CD4-positive, alpha-beta memory T cell (primary cell): Measurements from ENCODE around the gene DAGLA. TPM values are rescaled to one million over a fixed set of nuclear protein-coding genes. Genes with fewer than 3 reads are reported as not detected.
A peak's percentile ranks its signal among the peaks of the same experiment; 100 is the strongest.

ENCODE experiments used
- CTCF ChIA-PET: fragments of 350-600 bp; sonication (Branson Sonifier 250); formaldehyde crosslinking; loops from one replicate; lab custom pipeline; 2021; ENCODE audit warnings: inconsistent platforms; ENCODE audit not compliant: partially characterized antibody; lab: Charles Lee
- POLR2A ChIA-PET: fragments of 350-600 bp; sonication (Branson Sonifier 250); formaldehyde crosslinking; loops from one replicate; lab custom pipeline; 2021; ENCODE audit not compliant: partially characterized antibody; lab: Charles Lee
- DNase-seq, 5 donors: peaks; one replicate each; pipeline versions ENCODE4 v3.0.0 to v3.0.0-alpha.2; 2020 to 2022; ENCODE audit warnings: mixed read lengths in 1 of 5
- H3K27ac ChIP-seq: one replicate; pipeline ENCODE4 v1.7.0; 2013; ENCODE audit warnings: low read depth, low read length
- H3K27me3 ChIP-seq: 2 replicates; pipeline ENCODE4 v1.7.0; 2013; ENCODE audit warnings: mild to moderate bottlenecking, low read length, moderate library complexity; ENCODE audit not compliant: insufficient read depth
- H3K36me3 ChIP-seq: 2 replicates; pipeline ENCODE4 v1.7.0; 2013; ENCODE audit warnings: mild to moderate bottlenecking, low read length, moderate library complexity; ENCODE audit not compliant: insufficient read depth
- H3K4me1 ChIP-seq: 2 replicates; pipeline ENCODE4 v1.7.0; 2013; ENCODE audit warnings: mild to moderate bottlenecking, low read length, moderate library complexity; ENCODE audit not compliant: insufficient read depth
- H3K4me3 ChIP-seq, 2 donors: one replicate each; pipeline ENCODE4 v1.7.0; 2013; ENCODE audit warnings: low read length in 2 of 2, mild to moderate bottlenecking in 1 of 2
- H3K9me3 ChIP-seq, 2 donors: one replicate each; pipeline ENCODE4 v1.7.0; 2013; ENCODE audit warnings: low read length in 2 of 2, control low read depth in 1 of 2; ENCODE audit not compliant: control insufficient read depth in 1 of 2
- H3K27ac Mint-ChIP-seq, 7 donors: one replicate each; pipeline ENCODE4 v1.8.0; 2020 to 2021; ENCODE audit warnings: mixed read lengths in 7 of 7, mild to moderate bottlenecking in 6 of 7, inconsistent platforms in 3 of 7, moderate library complexity in 3 of 7
- H3K27me3 Mint-ChIP-seq, 2 donors: one replicate each; pipeline ENCODE4 v1.8.0; 2020 to 2021; ENCODE audit warnings: mixed read lengths in 2 of 2
- H3K36me3 Mint-ChIP-seq, 2 donors: one replicate each; pipeline ENCODE4 v1.8.0; 2020 to 2021; ENCODE audit warnings: mixed read lengths in 2 of 2, inconsistent platforms in 1 of 2, mild to moderate bottlenecking in 1 of 2
- H3K4me1 Mint-ChIP-seq, 4 donors: one replicate each; pipeline ENCODE4 v1.8.0; 2020 to 2021; ENCODE audit warnings: mixed read lengths in 4 of 4, mild to moderate bottlenecking in 1 of 4
- H3K4me3 Mint-ChIP-seq, 8 donors: one replicate each; pipeline ENCODE4 v1.8.0; 2020 to 2021; ENCODE audit warnings: mixed read lengths in 8 of 8, mild to moderate bottlenecking in 7 of 8, moderate library complexity in 6 of 8, inconsistent platforms in 3 of 8
- H3K9me3 Mint-ChIP-seq, 8 donors: one replicate each; pipeline ENCODE4 v1.8.0; 2020 to 2021; ENCODE audit warnings: mixed read lengths in 8 of 8, mild to moderate bottlenecking in 5 of 8, inconsistent platforms in 3 of 8, moderate library complexity in 1 of 8
- intact Hi-C: fragments of 100-400 bp; cut with micrococcal nuclease; formaldehyde crosslinking; loops from one replicate; pipeline ENCODE4 v1.15.1; 2023
- polyA plus RNA-seq, 2 donors: library from polyadenylated mRNA; unstranded; fragments of 300-500 nt; fragmentation: Illumina TruSeq; gene quantifications; one replicate each; pipeline ENCODE4 v1.2.3, GENCODE V29; 2021
- total RNA-seq, 2 experiments: library from RNA; stranded (reverse); gene quantifications; one replicate each; pipeline ENCODE4 v1.2.3, GENCODE V29; 2021

DAGLA gene
- total and polyA plus RNA-seq, 4 experiments from 2014 or later, result 0.30 to 0.52 (median 0.44) TPM; not detected in 1

- Mint-ChIP-seq H3K27me3 (peaks cover 11 to 14% of the 10 kb centered on the region in 2 donors), H3K4me1 (peaks cover 2 to 31% (median 18%) of the 10 kb centered on the region in 4 donors), H3K36me3 (no peaks in the 10 kb centered on the region), H3K4me3 (peak overlapping the region in 7 of 8 donors; percentile 22 to 85 (median 49)), H3K27ac (peak overlapping the region in 2 of 7 donors; percentile 6 to 42), H3K9me3 (no peaks in the 10 kb centered on the region)
- H3K4me1 ChIP-seq, result peaks cover 16% of the 10 kb centered on the region
- no peak for DNase-seq
- no peak overlapping the region for H3K27ac ChIP-seq
- ChIA-PET CTCF (interaction anchor here (0.9 to 3.4 kb wide), 5 partner anchors 14 to 68 kb away, joined by 3 to 10 read pairs (median 4); no protein-coding TSS in a partner anchor), POLR2A (no interaction called here)
- no peaks in the 10 kb centered on the region for H3K9me3 ChIP-seq
- no peaks in the 10 kb centered on the region for H3K27me3 ChIP-seq
- intact Hi-C loops, result no loop called here
- H3K4me3 ChIP-seq, result no peak overlapping the region
- H3K36me3 ChIP-seq, result no peaks in the 10 kb centered on the region
Observed at GRCh38 chr11:61751384-61751783, 71.2 kb downstream of the DAGLA start.

DNA sequence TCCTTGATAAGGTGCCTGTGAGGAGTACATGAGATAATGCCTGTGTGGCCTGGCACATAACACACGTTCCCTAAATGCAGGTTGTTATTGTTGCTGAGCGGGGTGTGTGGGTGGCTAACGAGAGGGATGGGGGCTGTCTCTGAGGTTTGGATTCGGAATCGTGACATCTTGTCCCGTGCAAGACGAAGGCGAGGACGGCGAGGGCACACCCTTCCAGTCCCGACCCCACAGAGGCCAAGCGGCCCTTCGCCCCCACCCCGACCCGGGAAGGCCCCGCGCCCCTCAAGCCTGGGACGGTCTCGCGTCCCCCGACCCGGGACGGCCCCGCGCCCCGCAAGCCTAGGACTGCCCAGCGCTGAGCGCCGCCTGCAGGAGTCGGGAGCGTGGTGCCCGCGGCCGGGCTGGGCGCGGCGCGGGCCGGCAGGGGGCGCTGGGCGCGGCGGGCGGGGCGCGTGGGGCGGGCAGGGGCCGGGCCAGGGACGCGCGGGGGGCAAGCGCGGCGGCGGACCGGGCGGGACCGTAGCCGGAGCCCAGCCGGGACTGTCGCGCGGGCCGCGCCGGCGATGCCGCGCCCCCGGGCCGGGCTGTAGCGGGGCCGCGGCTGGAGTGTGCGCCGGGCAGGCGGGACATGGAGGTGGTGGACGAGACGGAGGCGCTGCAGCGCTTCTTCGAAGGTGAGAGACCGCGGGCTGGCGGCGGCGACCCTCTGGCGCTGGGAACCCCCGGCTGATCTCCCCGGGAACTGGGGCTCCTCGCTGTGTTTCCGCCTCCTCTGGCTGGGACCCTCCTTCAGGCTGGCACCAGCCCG is 72.1 kb downstream of the DAGLA start, which contains the start of gene MYRF:
MYRF (plus strand) TSS at position 520 of the 808 bp plus-strand sequence; CDS start at position 629, 109 bp downstream.
- H3K9me3 ChIP-seq, result no peaks in the 10 kb centered on the region
- H3K27me3 ChIP-seq, result no peaks in the 10 kb centered on the region
- peak within 1 kb of the TSS in 1 of 2 donors; percentile 28 for H3K4me3 ChIP-seq
- intact Hi-C loops, result no loop called here
- H3K9me3 Mint-ChIP-seq, result no peaks in the 10 kb centered on the region
- H3K27ac ChIP-seq, result no peak within 1 kb of the TSS
- H3K4me1 ChIP-seq, result peaks cover 17% of the 10 kb centered on the region
- peak; percentile 46 to 70 (median 56) for DNase-seq
- H3K27ac Mint-ChIP-seq, result peak within 1 kb of the TSS; percentile 30 to 78 (median 57)
- H3K4me3 Mint-ChIP-seq, result peak within 1 kb of the TSS; percentile 65 to 85 (median 76)
- no peaks in the 10 kb centered on the region for H3K36me3 ChIP-seq
- H3K36me3 Mint-ChIP-seq, result no peaks in the 10 kb centered on the region
- ChIA-PET CTCF (interaction anchor here (0.9 to 3.4 kb wide), 2 partner anchors 13 to 19 kb away, joined by 4 to 10 read pairs; no protein-coding TSS in a partner anchor), POLR2A (no interaction called here)
- H3K4me1 Mint-ChIP-seq, result peaks cover 2 to 39% (median 21%) of the 10 kb centered on the region in 4 donors
- H3K27me3 Mint-ChIP-seq, result peaks cover 11 to 14% of the 10 kb centered on the region in 2 donors

- Histone ChIP-seq H3K27ac (no peak overlapping the region), H3K9me3 (no peaks in the 10 kb centered on the region), H3K4me3 (no peak overlapping the region), H3K36me3 (no peaks in the 10 kb centered on the region), H3K4me1 (peaks cover 17% of the 10 kb centered on the region), H3K27me3 (no peaks in the 10 kb centered on the region)
- ChIA-PET CTCF (interaction anchor here (1.6 kb wide), 1 partner anchor 40 kb away, joined by 5 read pairs; no protein-coding TSS in a partner anchor), POLR2A (interaction anchor here (0.8 kb wide), 1 partner anchor 352 kb away, joined by 3 read pairs; no protein-coding TSS in a partner anchor)
- Mint-ChIP-seq H3K27me3 (peaks cover 11 to 13% of the 10 kb centered on the region in 2 donors), H3K36me3 (no peaks in the 10 kb centered on the region), H3K4me3 (peak overlapping the region; percentile 65 to 77 (median 74)), H3K4me1 (peaks cover 2 to 42% (median 21%) of the 10 kb centered on the region in 4 donors), H3K9me3 (no peaks in the 10 kb centered on the region), H3K27ac (peak overlapping the region; percentile 30 to 78 (median 57))
- no peak for DNase-seq
- intact Hi-C loops, result no loop called here
Observed at GRCh38 chr11:61752925-61753521, 72.8 kb downstream of the DAGLA start.

- Histone ChIP-seq H3K4me3 (no peak overlapping the region), H3K4me1 (peaks cover 17% of the 10 kb centered on the region), H3K9me3 (no peaks in the 10 kb centered on the region), H3K36me3 (no peaks in the 10 kb centered on the region), H3K27ac (no peak overlapping the region), H3K27me3 (no peaks in the 10 kb centered on the region)
- POLR2A ChIA-PET, result interaction anchor here (0.8 kb wide), 1 partner anchor 351 kb away, joined by 3 read pairs; no protein-coding TSS in a partner anchor
- Mint-ChIP-seq H3K9me3 (no peaks in the 10 kb centered on the region), H3K4me3 (peak overlapping the region in 7 of 8 donors; percentile 36 to 77 (median 74)), H3K27ac (peak overlapping the region in 1 of 7 donors; percentile 50), H3K4me1 (peaks cover 2 to 42% (median 21%) of the 10 kb centered on the region in 4 donors), H3K27me3 (peaks cover 10 to 12% of the 10 kb centered on the region in 2 donors), H3K36me3 (no peaks in the 10 kb centered on the region)
- intact Hi-C loops, result no loop called here
- DNase-seq, result no peak
- CTCF ChIA-PET, result interaction anchor here (1.0 to 1.6 kb wide), 3 partner anchors 20 to 40 kb away, joined by 3 to 5 read pairs (median 4); no protein-coding TSS in a partner anchor
Observed at GRCh38 chr11:61753672-61754071, 73.5 kb downstream of the DAGLA start.

DNA sequence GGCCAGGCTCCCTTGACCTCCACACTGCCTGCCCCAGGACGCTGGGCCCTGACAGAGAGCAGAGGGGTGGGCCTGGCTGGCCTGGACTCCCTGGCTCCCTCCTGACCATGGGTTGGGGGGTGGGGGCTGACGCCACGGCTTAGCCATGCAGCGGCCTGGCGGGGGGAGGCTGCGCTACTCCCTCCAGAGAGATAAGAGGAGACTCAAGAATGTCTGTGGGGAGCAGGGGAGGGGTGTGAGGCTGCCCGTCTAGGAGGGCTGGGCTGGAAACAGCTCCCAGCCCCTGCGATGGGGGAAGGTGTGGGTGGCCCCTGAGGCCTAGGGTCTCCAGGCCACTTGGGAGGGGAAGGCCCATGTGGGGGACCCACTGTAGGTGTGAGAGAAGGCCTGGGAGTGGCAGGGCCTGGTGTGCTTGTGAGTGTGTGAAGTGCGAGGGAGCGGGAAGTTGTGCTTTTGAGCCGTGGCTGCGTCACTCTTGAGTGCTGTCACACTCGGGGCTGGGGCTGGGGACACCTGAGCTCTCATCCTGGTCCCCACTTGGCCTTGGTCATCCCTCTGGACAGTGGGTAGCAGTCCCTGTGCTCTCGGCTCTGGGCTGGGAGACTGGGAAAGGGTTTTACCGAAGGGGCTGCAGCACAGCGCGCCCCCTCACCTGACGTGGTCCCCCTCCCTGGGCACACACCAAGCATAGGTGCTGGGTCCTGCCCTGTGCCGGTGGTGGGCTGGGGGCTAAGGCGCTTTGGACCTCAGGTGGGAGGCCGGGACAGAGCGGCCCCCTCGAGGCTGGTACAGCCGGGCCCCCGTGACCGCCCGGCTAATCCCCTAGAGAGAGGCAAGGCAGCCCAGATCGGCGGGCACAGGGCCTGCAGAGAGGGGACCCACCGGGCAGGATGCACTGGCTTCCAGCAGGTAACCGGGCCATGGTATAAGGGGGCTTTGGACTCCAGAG is 74.6 kb downstream of the DAGLA start:
- Mint-ChIP-seq H3K9me3 (no peaks in the 10 kb centered on the region), H3K27me3 (peaks cover 4 to 6% of the 10 kb centered on the region in 2 donors), H3K4me3 (no peak overlapping the region), H3K36me3 (no peaks in the 10 kb centered on the region), H3K27ac (no peak overlapping the region), H3K4me1 (peaks cover 2 to 42% (median 21%) of the 10 kb centered on the region in 4 donors)
- no peaks in the 10 kb centered on the region for H3K9me3 ChIP-seq
- no peak for DNase-seq
- CTCF ChIA-PET, result interaction anchor here (1.0 to 1.6 kb wide), 4 partner anchors 10 to 42 kb away, joined by 3 to 5 read pairs (median 4); no protein-coding TSS in a partner anchor
- no peaks in the 10 kb centered on the region for H3K36me3 ChIP-seq
- no peak overlapping the region for H3K27ac ChIP-seq
- intact Hi-C loops, result no loop called here
- peaks cover 17% of the 10 kb centered on the region for H3K4me1 ChIP-seq
- POLR2A ChIA-PET, result no interaction called here
- no peaks in the 10 kb centered on the region for H3K27me3 ChIP-seq
- no peak overlapping the region for H3K4me3 ChIP-seq

DNA sequence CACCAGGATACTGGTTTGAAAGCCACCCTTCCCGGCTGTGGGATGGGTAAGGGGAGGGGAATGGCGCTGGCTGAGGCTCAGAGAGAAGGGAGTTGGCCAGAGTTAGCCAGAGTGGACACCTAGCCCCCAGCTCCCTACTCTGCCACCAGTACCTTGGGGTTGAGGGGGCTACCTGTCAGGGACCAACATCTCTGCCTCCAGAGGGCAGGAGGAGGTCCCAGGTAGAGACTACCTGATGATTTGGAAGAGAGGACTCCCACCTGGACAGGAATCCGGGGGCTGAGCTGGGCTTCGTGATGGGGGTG is 75.9 kb downstream of the DAGLA start:
- intact Hi-C loops, result no loop called here
- Histone ChIP-seq H3K9me3 (no peaks in the 10 kb centered on the region), H3K36me3 (no peaks in the 10 kb centered on the region), H3K27ac (no peak overlapping the region), H3K4me1 (peaks cover 17% of the 10 kb centered on the region), H3K4me3 (no peak overlapping the region), H3K27me3 (no peaks in the 10 kb centered on the region)
- H3K4me1 Mint-ChIP-seq, result peaks cover 2 to 38% (median 19%) of the 10 kb centered on the region in 4 donors
- ChIA-PET CTCF (interaction anchor here (1.0 kb wide), 1 partner anchor 41 kb away, joined by 3 read pairs; no protein-coding TSS in a partner anchor), POLR2A (interaction anchor here (0.8 kb wide), 1 partner anchor 72 kb away, joined by 3 read pairs; no protein-coding TSS in a partner anchor)
- H3K27me3 Mint-ChIP-seq, result peaks cover 3% of the 10 kb centered on the region in 2 donors
- H3K27ac Mint-ChIP-seq, result peak overlapping the region in 2 of 7 donors; percentile 17 to 31
- H3K36me3 Mint-ChIP-seq, result no peaks in the 10 kb centered on the region
- DNase-seq, result no peak
- no peak overlapping the region for H3K4me3 Mint-ChIP-seq
- no peaks in the 10 kb centered on the region for H3K9me3 Mint-ChIP-seq
